Measurements from ENCODE around the gene SUPT4H1.

GRCh38 chr17:58385359-58385899 is 33.4 kb upstream of the SUPT4H1 start:
- TF ChIP-seq TCF7L2 (IDR thresholded peaks at IDR 0.05; ENCODE audit: low read depth, low read length) = no peak
- TF ChIP-seq CTCF (IDR thresholded peaks at IDR 0.05) = no peak
- TF ChIP-seq REST (IDR thresholded peaks at IDR 0.05; ENCODE audit: insufficient read depth in 1 of 2, low read depth in 2 of 2, low read length in 1 of 2) = no peak
- no peak for TF ChIP-seq POLR2AphosphoS5 (IDR thresholded peaks at IDR 0.05; ENCODE audit: low read depth, low read length)

All from Panc1 (cell line).